GM23338 (cell line): ENCODE data around the gene LRRC27. TPM values are rescaled to one million over a fixed set of nuclear protein-coding genes. Genes with fewer than 3 reads are reported as not detected.

ENCODE experiments used
- ATAC-seq: fragments of 200-7000 bp; cut with Tn5 transposase; 3 replicates; pipeline ENCODE4 v1.9.1; 2020
- DNase-seq: peaks from one replicate; pipeline ENCODE4 v3.0.0-alpha.2; 2015; ENCODE audit warnings: low spot score
- H2AFZ ChIP-seq: fragments of 200-600 bp; sonication (generic); 2 replicates; pipeline ENCODE4 v1.8.0; 2016; ENCODE audit warnings: antibody characterized with exemption, mild to moderate bottlenecking, moderate library complexity
- H3F3A ChIP-seq: fragments of 200-600 bp; sonication (generic); replicated peaks from 2 replicates; pipeline ENCODE4 v1.8.0; 2017; ENCODE audit warnings: antibody characterized with exemption, mixed run types, low read depth
- H3K27ac ChIP-seq: fragments of 200-600 bp; sonication (generic); 2 replicates; pipeline ENCODE4 v1.6.1; 2016; ENCODE audit warnings: low read depth
- H3K27me3 ChIP-seq: fragments of 200-600 bp; sonication (generic); 2 replicates; pipeline ENCODE4 v1.8.0; 2016; ENCODE audit warnings: mild to moderate bottlenecking, mixed run types, moderate library complexity; ENCODE audit not compliant: insufficient read depth
- H3K36me3 ChIP-seq: fragments of 200-600 bp; sonication (generic); 2 replicates; pipeline ENCODE4 v1.8.0; 2016; ENCODE audit warnings: mild to moderate bottlenecking; ENCODE audit not compliant: insufficient read depth
- H3K4me1 ChIP-seq: fragments of 200-600 bp; sonication (generic); 2 replicates; pipeline ENCODE4 v1.8.0; 2016; ENCODE audit warnings: mild to moderate bottlenecking, moderate library complexity; ENCODE audit not compliant: insufficient read depth
- H3K4me2 ChIP-seq: fragments of 200-600 bp; sonication (generic); 2 replicates; pipeline ENCODE4 v1.7.1; 2017; ENCODE audit warnings: mixed run types
- H3K4me3 ChIP-seq: fragments of 200-600 bp; sonication (generic); 2 replicates; pipeline ENCODE4 v1.6.1; 2016; ENCODE audit warnings: mixed run types
- H3K79me2 ChIP-seq: fragments of 200-600 bp; sonication (generic); replicated peaks from 2 replicates; pipeline ENCODE4 v1.8.0; 2017; ENCODE audit warnings: mild to moderate bottlenecking; ENCODE audit not compliant: insufficient read depth
- H3K9me2 ChIP-seq: fragments of 200-600 bp; sonication (generic); 2 replicates; pipeline ENCODE4 v1.8.0; 2017; ENCODE audit not compliant: insufficient read depth
- H4K20me1 ChIP-seq: fragments of 200-600 bp; sonication (generic); replicated peaks from 2 replicates; pipeline ENCODE4 v1.8.0; 2017; ENCODE audit warnings: mild to moderate bottlenecking; ENCODE audit not compliant: insufficient read depth
- H3K27ac Mint-ChIP-seq: 2 replicates; pipeline ENCODE4 v1.8.0; 2020; ENCODE audit warnings: inconsistent platforms, mild to moderate bottlenecking, moderate library complexity, mixed read lengths
- H3K27me3 Mint-ChIP-seq: 3 replicates; pipeline ENCODE4 v1.8.0; 2022; ENCODE audit warnings: low read depth, mild to moderate bottlenecking, moderate library complexity, mixed read lengths, inconsistent platforms; ENCODE audit not compliant: insufficient read depth, poor library complexity
- H3K36me3 Mint-ChIP-seq: 3 replicates; pipeline ENCODE4 v1.8.0; 2021; ENCODE audit warnings: low read depth, mild to moderate bottlenecking, inconsistent platforms, moderate library complexity, mixed read lengths
- H3K4me1 Mint-ChIP-seq: 3 replicates; pipeline ENCODE4 v1.8.0; 2020; ENCODE audit warnings: mild to moderate bottlenecking, inconsistent platforms, mixed read lengths
- H3K4me3 Mint-ChIP-seq: 3 replicates; pipeline ENCODE4 v1.8.0; 2021; ENCODE audit warnings: moderate library complexity, mild to moderate bottlenecking, inconsistent platforms, mixed read lengths
- H3K9me3 Mint-ChIP-seq: 3 replicates; pipeline ENCODE4 v1.8.0; 2020; ENCODE audit warnings: moderate library complexity, mild to moderate bottlenecking, inconsistent platforms, mixed read lengths
- CREB1 ChIP-seq: fragments of 250-450 bp; sonication (Bioruptor Pico); IDR thresholded peaks from 2 replicates; pipeline ENCODE4 v1.5.0; 2020; ENCODE audit warnings: low read depth, mild to moderate bottlenecking, moderate library complexity
- CTCF ChIP-seq, 2 experiments: fragments of 200-600 bp in 1 of 2; sonication (generic) in 1 of 2; conservative IDR thresholded peaks; 2 replicates each; pipeline versions ENCODE4 v1.5.1 to v1.6.1; 2016 to 2017; ENCODE audit warnings: antibody characterized with exemption in 2 of 2, low read depth in 2 of 2, mild to moderate bottlenecking in 2 of 2, moderate library complexity in 1 of 2
- ETS1 ChIP-seq: IDR thresholded peaks from 2 replicates; pipeline ENCODE4 v1.6.1; 2016; ENCODE audit warnings: antibody characterized with exemption
- EZH2 ChIP-seq: fragments of 200-600 bp; sonication (generic); IDR thresholded peaks from one replicate; pipeline ENCODE4 v1.8.0; 2017; ENCODE audit warnings: antibody characterized with exemption, mild to moderate bottlenecking, low read depth; ENCODE audit not compliant: unreplicated experiment
- EZH2phosphoT487 ChIP-seq: fragments of 200-600 bp; sonication (generic); IDR thresholded peaks from one replicate; pipeline ENCODE4 v1.8.1; 2018; ENCODE audit warnings: antibody characterized with exemption; ENCODE audit not compliant: unreplicated experiment
- JUNB ChIP-seq: IDR thresholded peaks from one replicate; pipeline ENCODE4 v1.6.1; 2016; ENCODE audit warnings: antibody characterized with exemption; ENCODE audit not compliant: unreplicated experiment
- NANOG ChIP-seq: IDR thresholded peaks from 2 replicates; pipeline ENCODE4 v1.6.1; 2016; ENCODE audit warnings: antibody characterized with exemption, borderline replicate concordance
- POLR2AphosphoS5 ChIP-seq: IDR thresholded peaks from 2 replicates; pipeline ENCODE4 v1.6.1; 2016; ENCODE audit warnings: antibody characterized with exemption, low read depth
- REST ChIP-seq: IDR thresholded peaks from one replicate; pipeline ENCODE4 v1.6.1; 2018; ENCODE audit warnings: antibody characterized with exemption; ENCODE audit not compliant: unreplicated experiment
- STAT1 ChIP-seq: IDR thresholded peaks from one replicate; pipeline ENCODE4 v1.6.1; 2016; ENCODE audit warnings: antibody characterized with exemption; ENCODE audit not compliant: unreplicated experiment
- ZNF114 ChIP-seq: fragments of 250-450 bp; sonication (Bioruptor Pico); IDR thresholded peaks from 2 replicates; pipeline ENCODE4 v1.5.0; 2020; ENCODE audit warnings: mild to moderate bottlenecking, moderate library complexity
- ZNF331 ChIP-seq: fragments of 250-450 bp; sonication (Bioruptor Pico); IDR thresholded peaks from 2 replicates; pipeline ENCODE4 v1.5.0; 2020; ENCODE audit warnings: low read depth, mild to moderate bottlenecking, moderate library complexity
- ZNF462 ChIP-seq: fragments of 250-450 bp; sonication (Bioruptor Pico); IDR thresholded peaks from 2 replicates; pipeline ENCODE4 v1.5.0; 2020; ENCODE audit warnings: mild to moderate bottlenecking, moderate library complexity
- polyA plus RNA-seq: library from polyadenylated mRNA; unstranded; fragments of >200 nt; fragmentation: Nextera tagmentation; extraction: Ambion mirVana; gene quantifications from 2 replicates; pipeline ENCODE4 v1.2.1, GENCODE V29; 2016
- total RNA-seq: library from RNA; depleted of rRNA; stranded (reverse); fragments of >200 nt; shearing (Covaris generic); gene quantifications from 2 replicates; pipeline ENCODE4 v1.2.3, GENCODE V29; 2014

The LRRC27 gene
- total and polyA plus RNA-seq, 2 experiments from 2014 or later, result 2.9 to 3.5 TPM

GRCh38 chr10:132412316-132413192 lies 80.6 kb downstream of the LRRC27 start:
- ATAC-seq (no peak), DNase-seq (no peak)
- Mint-ChIP-seq H3K36me3 (peaks cover 3% of the 10 kb centered on the region; the same call in 2 of the 3 replicates), H3K27ac (no peak overlapping the region), H3K9me3 (no peaks in the 10 kb centered on the region), H3K27me3 (peaks cover 22% of the 10 kb centered on the region), H3K4me3 (no peak overlapping the region), H3K4me1 (peaks cover 49% of the 10 kb centered on the region)
- Histone ChIP-seq H3K9me2 (no peaks in the 10 kb centered on the region), H3K4me2 (no peak overlapping the region), H3K79me2 (no peaks in the 10 kb centered on the region), H4K20me1 (no peaks in the 10 kb centered on the region), H2AFZ (no peak overlapping the region), H3K4me1 (peaks cover 20% of the 10 kb centered on the region; the same call in 1 of the 2 replicates), H3F3A (no peaks in the 10 kb centered on the region), H3K27ac (no peak overlapping the region), H3K27me3 (no peaks in the 10 kb centered on the region), H3K36me3 (no peaks in the 10 kb centered on the region), H3K4me3 (no peak overlapping the region)
- TF ChIP-seq ZNF462 (CRISPR knock-in tag) (no peak), JUNB (no peak), ZNF331 (CRISPR knock-in tag) (no peak), NANOG (no peak), REST (no peak), STAT1 (no peak), CTCF (conservative IDR thresholded peaks at IDR 0.05; ENCODE audit: low read depth in 2 of 2) (no peak), EZH2phosphoT487 (no peak), POLR2AphosphoS5 (no peak), EZH2 (no peak), CREB1 (CRISPR knock-in tag) (no peak), ETS1 (no peak), ZNF114 (CRISPR knock-in tag) (no peak)
